Endothelial cell (in vitro differentiated cells): ENCODE data around the gene JMJD8. TPM values are rescaled to one million over a fixed set of nuclear protein-coding genes. Genes with fewer than 3 reads are reported as not detected.

Experiments
- DNase-seq: peaks from one replicate; pipeline ENCODE4 v3.0.0; 2021; ENCODE audit warnings: low spot score
- H3K27ac Mint-ChIP-seq: one replicate; pipeline ENCODE4 v1.8.0; 2021; ENCODE audit warnings: mixed read lengths, inconsistent platforms; ENCODE audit not compliant: unreplicated experiment
- H3K27me3 Mint-ChIP-seq: one replicate; pipeline ENCODE4 v1.8.0; 2021; ENCODE audit warnings: mild to moderate bottlenecking, moderate library complexity, mixed read lengths, inconsistent platforms; ENCODE audit not compliant: unreplicated experiment
- H3K36me3 Mint-ChIP-seq: one replicate; pipeline ENCODE4 v1.8.0; 2021; ENCODE audit warnings: mild to moderate bottlenecking, low read depth, mixed read lengths, inconsistent platforms; ENCODE audit not compliant: unreplicated experiment
- H3K4me1 Mint-ChIP-seq: one replicate; pipeline ENCODE4 v1.8.0; 2021; ENCODE audit warnings: mild to moderate bottlenecking, mixed read lengths, inconsistent platforms; ENCODE audit not compliant: unreplicated experiment
- H3K4me3 Mint-ChIP-seq: one replicate; pipeline ENCODE4 v1.8.0; 2021; ENCODE audit warnings: mild to moderate bottlenecking, mixed read lengths, inconsistent platforms; ENCODE audit not compliant: unreplicated experiment
- H3K9me3 Mint-ChIP-seq: one replicate; pipeline ENCODE4 v1.8.0; 2021; ENCODE audit warnings: mixed read lengths, inconsistent platforms; ENCODE audit not compliant: unreplicated experiment
- CTCF ChIP-seq: fragments of 200-600 bp; sonication (generic); IDR thresholded peaks from one replicate; pipeline ENCODE4 v1.5.0; 2021; ENCODE audit warnings: antibody characterized with exemption; ENCODE audit not compliant: unreplicated experiment
- total RNA-seq: library from RNA; stranded (reverse); fragmentation: NEBNext Ultra II Directional; extraction: Animal tissue kit (Norgen Biotek cat#: 25700); gene quantifications from one replicate; pipeline ENCODE4 v1.2.1, GENCODE V29; 2021; ENCODE audit not compliant: unreplicated experiment

Gene JMJD8
- total RNA-seq, 1 donor from 2014 or later = 31.6 TPM

- DNase-seq = no peak
- no peak for TF ChIP-seq CTCF
- H3K36me3 Mint-ChIP-seq = no peaks in the 10 kb centered on the region
- H3K4me1 Mint-ChIP-seq = no peaks in the 10 kb centered on the region
- H3K27ac Mint-ChIP-seq = no peak overlapping the region
- no peaks in the 10 kb centered on the region for H3K9me3 Mint-ChIP-seq
- H3K4me3 Mint-ChIP-seq = no peak overlapping the region
- H3K27me3 Mint-ChIP-seq = peaks cover 18% of the 10 kb centered on the region
Measured at GRCh38 chr16:702341-702740, 18.2 kb upstream of the JMJD8 start.

GRCh38 chr16:700684-701584 lies 16.8 kb upstream of the JMJD8 start:
- no peaks in the 10 kb centered on the region for H3K36me3 Mint-ChIP-seq
- no peak for TF ChIP-seq CTCF
- H3K9me3 Mint-ChIP-seq = no peaks in the 10 kb centered on the region
- no peaks in the 10 kb centered on the region for H3K4me1 Mint-ChIP-seq
- peaks cover 19% of the 10 kb centered on the region for H3K27me3 Mint-ChIP-seq
- DNase-seq = peak; percentile 77
- no peak overlapping the region for H3K4me3 Mint-ChIP-seq
- H3K27ac Mint-ChIP-seq = no peak overlapping the region

- H3K36me3 Mint-ChIP-seq = no peaks in the 10 kb centered on the region
- no peak overlapping the region for H3K4me3 Mint-ChIP-seq
- no peaks in the 10 kb centered on the region for H3K9me3 Mint-ChIP-seq
- DNase-seq = no peak
- H3K27ac Mint-ChIP-seq = no peak overlapping the region
- TF ChIP-seq CTCF = no peak
- H3K27me3 Mint-ChIP-seq = peaks cover 26% of the 10 kb centered on the region
- H3K4me1 Mint-ChIP-seq = no peaks in the 10 kb centered on the region
Measured at GRCh38 chr16:698911-699671, 15.0 kb upstream of the JMJD8 start.

GRCh38 chr16:695355-696089 lies 11.4 kb upstream of the JMJD8 start:
- DNase-seq = no peak
- H3K4me3 Mint-ChIP-seq = no peak overlapping the region
- no peaks in the 10 kb centered on the region for H3K4me1 Mint-ChIP-seq
- peaks cover 25% of the 10 kb centered on the region for H3K27me3 Mint-ChIP-seq
- no peaks in the 10 kb centered on the region for H3K36me3 Mint-ChIP-seq
- no peaks in the 10 kb centered on the region for H3K9me3 Mint-ChIP-seq
- no peak overlapping the region for H3K27ac Mint-ChIP-seq
- no peak for TF ChIP-seq CTCF
